Neural cell (in vitro differentiated cells): Measurements from ENCODE around the gene KBTBD8.

Source experiments
- CTCF ChIP-seq: fragments of 450-650 bp; IDR thresholded peaks from 2 replicates; pipeline ENCODE4 v1.5.1; 2014; ENCODE audit warnings: antibody characterized with exemption, mild to moderate bottlenecking, moderate library complexity; ENCODE audit not compliant: poor library complexity, severe bottlenecking
- EP300 ChIP-seq: fragments of 450-650 bp; conservative IDR thresholded peaks from 2 replicates; pipeline ENCODE4 v1.6.1; 2014; ENCODE audit warnings: antibody characterized with exemption, mild to moderate bottlenecking, moderate library complexity; ENCODE audit not compliant: poor library complexity, severe bottlenecking
- EZH2 ChIP-seq: fragments of 200-600, 300-800 bp; shearing (Covaris generic), sonication (generic); IDR thresholded peaks from 2 replicates; pipeline ENCODE4 v1.6.1; 2014; ENCODE audit warnings: antibody characterized with exemption, low read length, borderline replicate concordance, mild to moderate bottlenecking; ENCODE audit not compliant: insufficient read depth, poor library complexity, severe bottlenecking
- MXI1 ChIP-seq: fragments of 450-650 bp; conservative IDR thresholded peaks from 2 replicates; pipeline ENCODE4 v1.6.1; 2014; ENCODE audit warnings: antibody characterized with exemption, mild to moderate bottlenecking; ENCODE audit not compliant: poor library complexity, severe bottlenecking
- POLR2AphosphoS5 ChIP-seq: IDR thresholded peaks from 2 replicates; pipeline ENCODE4 v1.6.1; 2012
- RAD21 ChIP-seq: fragments of 450-650 bp; conservative IDR thresholded peaks from 2 replicates; pipeline ENCODE4 v1.6.1; 2014; ENCODE audit warnings: antibody characterized with exemption, mild to moderate bottlenecking, moderate library complexity
- REST ChIP-seq: IDR thresholded peaks from 2 replicates; pipeline ENCODE4 v1.6.1; 2012; ENCODE audit warnings: borderline replicate concordance
- SMC3 ChIP-seq: fragments of 450-650 bp; conservative IDR thresholded peaks from 2 replicates; pipeline ENCODE4 v1.6.1; 2014; ENCODE audit warnings: antibody characterized with exemption, mild to moderate bottlenecking, moderate library complexity; ENCODE audit not compliant: poor library complexity
- TAF1 ChIP-seq: IDR thresholded peaks from 2 replicates; pipeline ENCODE4 v1.6.1; 2012; ENCODE audit warnings: low read depth

DNA sequence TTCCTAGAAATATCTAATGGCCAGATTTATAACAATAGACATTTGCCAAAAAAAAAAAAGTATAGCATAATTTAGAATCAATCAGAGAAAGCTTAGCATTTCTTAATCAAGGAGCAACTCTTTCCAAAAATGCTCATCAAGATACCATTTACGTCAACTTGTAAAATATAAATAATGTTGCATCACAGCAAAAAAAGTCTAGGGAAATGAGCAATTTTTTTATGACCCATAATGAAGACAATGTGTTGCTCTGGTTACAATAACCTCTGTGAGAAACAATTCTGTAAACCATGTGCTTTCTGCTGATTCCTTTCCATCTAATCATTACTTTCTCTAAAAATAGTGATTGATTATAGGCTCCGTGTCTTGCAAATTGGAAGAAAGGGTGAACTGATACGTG, 36.3 kb downstream of the KBTBD8 start:
- no peak for TF ChIP-seq CTCF
- no peak for TF ChIP-seq REST
- TF ChIP-seq POLR2AphosphoS5, result no peak
- no peak for TF ChIP-seq RAD21
- TF ChIP-seq EP300, result no peak
- no peak for TF ChIP-seq EZH2
- no peak for TF ChIP-seq MXI1
- no peak for TF ChIP-seq SMC3
- TF ChIP-seq TAF1, result no peak
